C4-2B (cell line): ENCODE results near the gene SLC17A8.

ENCODE experiments used
- CTCF ChIP-seq: fragments of 450-650 bp; conservative IDR thresholded peaks from 2 replicates; pipeline ENCODE4 v1.5.1; 2017; ENCODE audit warnings: mild to moderate bottlenecking
- ZFX ChIP-seq: fragments of 450-650 bp; IDR thresholded peaks from 2 replicates; pipeline ENCODE4 v1.6.1; 2017

- no peak for TF ChIP-seq CTCF
- TF ChIP-seq ZFX, result no peak
Observed at GRCh38 chr12:100395811-100396210, 38.9 kb downstream of the SLC17A8 start.
